HEK293 (cell line): Measurements from ENCODE around the gene EZH1.
A peak's percentile ranks its signal among the peaks of the same experiment; 100 is the strongest.

Experiments used
- BCL11B ChIP-seq: fragments of 450-650 bp; formaldehyde crosslinking; IDR thresholded peaks from 2 replicates; pipeline ENCODE4 v1.5.1; 2016; ENCODE audit warnings: low read depth, missing biosample characterization, missing genetic modification characterization
- ELK4 ChIP-seq: IDR thresholded peaks from 2 replicates; pipeline ENCODE4 v1.6.1; 2011; ENCODE audit warnings: mild to moderate bottlenecking, low read depth, low read length, borderline replicate concordance
- KLF7 ChIP-seq: fragments of 450-650 bp; formaldehyde crosslinking; IDR thresholded peaks from 2 replicates; pipeline ENCODE4 v1.5.1; 2016; ENCODE audit warnings: missing biosample characterization, missing genetic modification characterization, borderline replicate concordance
- MYNN ChIP-seq: fragments of 450-650 bp; formaldehyde crosslinking; IDR thresholded peaks from 2 replicates; pipeline ENCODE4 v1.5.1; 2016; ENCODE audit warnings: missing biosample characterization, missing genetic modification characterization, borderline replicate concordance
- OSR2 ChIP-seq: fragments of 450-650 bp; formaldehyde crosslinking; IDR thresholded peaks from 2 replicates; pipeline ENCODE4 v1.5.1; 2016; ENCODE audit warnings: missing biosample characterization, missing genetic modification characterization
- SP3 ChIP-seq: fragments of 450-650 bp; formaldehyde crosslinking; IDR thresholded peaks from 2 replicates; pipeline ENCODE4 v1.5.1; 2016; ENCODE audit warnings: missing biosample characterization, missing genetic modification characterization
- WT1 ChIP-seq: fragments of 450-650 bp; formaldehyde crosslinking; IDR thresholded peaks from 2 replicates; pipeline ENCODE4 v1.5.1; 2016; ENCODE audit warnings: missing biosample characterization, missing genetic modification characterization
- ZBTB20 ChIP-seq: fragments of 450-650 bp; formaldehyde crosslinking; IDR thresholded peaks from 2 replicates; pipeline ENCODE4 v1.5.1; 2016; ENCODE audit warnings: missing biosample characterization, missing genetic modification characterization
- ZNF10 ChIP-seq: fragments of 450-650 bp; formaldehyde crosslinking; IDR thresholded peaks from 2 replicates; pipeline ENCODE4 v1.5.1; 2017; ENCODE audit warnings: missing biosample characterization, missing genetic modification characterization
- ZNF112 ChIP-seq: fragments of 450-650 bp; formaldehyde crosslinking; IDR thresholded peaks from 2 replicates; pipeline ENCODE4 v1.5.0; 2017; ENCODE audit warnings: missing biosample characterization, missing genetic modification characterization
- ZNF114 ChIP-seq: fragments of 450-650 bp; formaldehyde crosslinking; IDR thresholded peaks from 2 replicates; pipeline ENCODE4 v1.5.0; 2017; ENCODE audit warnings: missing biosample characterization, missing genetic modification characterization
- ZNF132 ChIP-seq: fragments of 450-650 bp; formaldehyde crosslinking; IDR thresholded peaks from 2 replicates; pipeline ENCODE4 v1.5.1; 2017; ENCODE audit warnings: missing biosample characterization, missing genetic modification characterization, borderline replicate concordance
- ZNF133 ChIP-seq: fragments of 450-650 bp; formaldehyde crosslinking; IDR thresholded peaks from 2 replicates; pipeline ENCODE4 v1.5.1; 2016; ENCODE audit warnings: missing biosample characterization, missing genetic modification characterization
- ZNF239 ChIP-seq: fragments of 450-650 bp; formaldehyde crosslinking; IDR thresholded peaks from 2 replicates; pipeline ENCODE4 v1.5.1; 2016; ENCODE audit warnings: missing biosample characterization, missing genetic modification characterization
- ZNF366 ChIP-seq: fragments of 450-650 bp; formaldehyde crosslinking; conservative IDR thresholded peaks from 2 replicates; pipeline ENCODE4 v1.5.1; 2016; ENCODE audit warnings: missing biosample characterization, missing genetic modification characterization
- ZNF398 ChIP-seq: fragments of 450-650 bp; formaldehyde crosslinking; IDR thresholded peaks from 2 replicates; pipeline ENCODE4 v1.5.1; 2017; ENCODE audit warnings: missing biosample characterization, missing genetic modification characterization
- ZNF48 ChIP-seq: fragments of 450-650 bp; formaldehyde crosslinking; IDR thresholded peaks from 2 replicates; pipeline ENCODE4 v1.5.1; 2016; ENCODE audit warnings: missing biosample characterization, missing genetic modification characterization
- ZNF514 ChIP-seq: fragments of 450-650 bp; formaldehyde crosslinking; IDR thresholded peaks from 2 replicates; pipeline ENCODE4 v1.5.1; 2016; ENCODE audit warnings: missing biosample characterization, missing genetic modification characterization
- ZNF518A ChIP-seq: fragments of 450-650 bp; formaldehyde crosslinking; conservative IDR thresholded peaks from 2 replicates; pipeline ENCODE4 v1.5.1; 2016; ENCODE audit warnings: low read depth, missing biosample characterization, missing genetic modification characterization
- ZNF585B ChIP-seq: fragments of 450-650 bp; formaldehyde crosslinking; IDR thresholded peaks from 2 replicates; pipeline ENCODE4 v1.5.1; 2016; ENCODE audit warnings: missing biosample characterization, missing genetic modification characterization
- ZNF629 ChIP-seq: fragments of 450-650 bp; formaldehyde crosslinking; IDR thresholded peaks from 2 replicates; pipeline ENCODE4 v1.5.1; 2017; ENCODE audit warnings: missing biosample characterization, missing genetic modification characterization
- ZNF654 ChIP-seq: fragments of 450-650 bp; formaldehyde crosslinking; IDR thresholded peaks from 2 replicates; pipeline ENCODE4 v1.5.1; 2016; ENCODE audit warnings: low read depth, missing biosample characterization, missing genetic modification characterization
- ZNF658 ChIP-seq: fragments of 450-650 bp; formaldehyde crosslinking; IDR thresholded peaks from 2 replicates; pipeline ENCODE4; 2016; ENCODE audit warnings: missing biosample characterization, missing genetic modification characterization
- ZNF660 ChIP-seq: fragments of 450-650 bp; IDR thresholded peaks from 2 replicates; pipeline ENCODE4 v1.5.1; 2018; ENCODE audit warnings: missing biosample characterization, mild to moderate bottlenecking, missing genetic modification characterization
- ZNF664 ChIP-seq: fragments of 450-650 bp; formaldehyde crosslinking; IDR thresholded peaks from 2 replicates; pipeline ENCODE4 v1.5.1; 2016; ENCODE audit warnings: missing biosample characterization, missing genetic modification characterization
- ZNF76 ChIP-seq: fragments of 450-650 bp; formaldehyde crosslinking; IDR thresholded peaks from 2 replicates; pipeline ENCODE4; 2016; ENCODE audit warnings: low read depth, missing biosample characterization, missing genetic modification characterization, borderline replicate concordance
- ZSCAN4 ChIP-seq: fragments of 450-650 bp; formaldehyde crosslinking; IDR thresholded peaks from 2 replicates; pipeline ENCODE4 v1.5.1; 2017; ENCODE audit warnings: missing biosample characterization, missing genetic modification characterization

EZH1 gene

GRCh38 chr17:42720996-42721583, 23.8 kb downstream of the EZH1 start (continued):
- TF ChIP-seq SP3 (tag by site-specific recombination) = no peak
- no peak for TF ChIP-seq ELK4
- no peak for TF ChIP-seq ZNF48 (tag by site-specific recombination)
- TF ChIP-seq ZNF239 (tag by site-specific recombination) = no peak
- no peak for TF ChIP-seq BCL11B
- TF ChIP-seq ZNF658 = no peak
- no peak for TF ChIP-seq WT1
- no peak for TF ChIP-seq ZSCAN4 (tag by site-specific recombination)
- no peak for TF ChIP-seq ZBTB20 (tag by site-specific recombination)
- no peak for TF ChIP-seq ZNF629 (tag by site-specific recombination)
- TF ChIP-seq ZNF664 (tag by site-specific recombination) = no peak
- peak; percentile 67 for TF ChIP-seq ZNF654 (tag by site-specific recombination)
- no peak for TF ChIP-seq MYNN (tag by site-specific recombination)
- TF ChIP-seq KLF7 (tag by site-specific recombination) = no peak
- no peak for TF ChIP-seq ZNF398 (tag by site-specific recombination)
- TF ChIP-seq ZNF585B (tag by site-specific recombination) = no peak
- TF ChIP-seq ZNF133 (tag by site-specific recombination) = no peak
- TF ChIP-seq ZNF112 = no peak
- TF ChIP-seq ZNF660 (tag by site-specific recombination) = 0 out of 2 replicates have a peak, but pooled peaks have one; percentile 70
- TF ChIP-seq OSR2 = no peak
- TF ChIP-seq ZNF132 (tag by site-specific recombination) = no peak
- no peak for TF ChIP-seq ZNF518A (tag by site-specific recombination)
- no peak for TF ChIP-seq ZNF514 (tag by site-specific recombination)
- TF ChIP-seq ZNF10 = 0 out of 2 replicates have a peak, but pooled peaks have one; percentile 23
- no peak for TF ChIP-seq ZNF366 (tag by site-specific recombination)
- no peak for TF ChIP-seq ZNF114 (tag by site-specific recombination)
- no peak for TF ChIP-seq ZNF76 (tag by site-specific recombination)
